HEK293T (cell line): ENCODE measurements around the gene CENATAC.

Experiments used
- ARNT ChIP-seq: fragments of 450-650 bp; IDR thresholded peaks from 2 replicates; pipeline ENCODE4 v1.6.1; 2017; ENCODE audit warnings: mild to moderate bottlenecking
- BHLHE40 ChIP-seq: fragments of 450-650 bp; IDR thresholded peaks from 2 replicates; pipeline ENCODE4 v1.6.1; 2016; ENCODE audit warnings: mild to moderate bottlenecking, moderate library complexity, borderline replicate concordance
- ELF4 ChIP-seq: fragments of 450-650 bp; IDR thresholded peaks from 2 replicates; pipeline ENCODE4 v1.6.1; 2017; ENCODE audit warnings: antibody characterized with exemption
- FOXA1 ChIP-seq: fragments of 450-650 bp; IDR thresholded peaks from 2 replicates; pipeline ENCODE4 v1.6.1; 2016; ENCODE audit warnings: mild to moderate bottlenecking
- FOXK2 ChIP-seq: fragments of 450-650 bp; IDR thresholded peaks from 2 replicates; pipeline ENCODE4 v1.6.1; 2016; ENCODE audit warnings: mild to moderate bottlenecking
- FOXM1 ChIP-seq: fragments of 450-650 bp; IDR thresholded peaks from 2 replicates; pipeline ENCODE4 v1.6.1; 2017; ENCODE audit warnings: mild to moderate bottlenecking, borderline replicate concordance
- NFRKB ChIP-seq: fragments of 450-650 bp; IDR thresholded peaks from 2 replicates; pipeline ENCODE4 v1.6.1; 2016; ENCODE audit warnings: mild to moderate bottlenecking, moderate library complexity
- SP1 ChIP-seq: fragments of 450-650 bp; IDR thresholded peaks from 2 replicates; pipeline ENCODE4 v1.6.1; 2017
- SUZ12 ChIP-seq: fragments of 450-650 bp; IDR thresholded peaks from 2 replicates; pipeline ENCODE4 v1.6.1; 2016; ENCODE audit warnings: mild to moderate bottlenecking

DNA sequence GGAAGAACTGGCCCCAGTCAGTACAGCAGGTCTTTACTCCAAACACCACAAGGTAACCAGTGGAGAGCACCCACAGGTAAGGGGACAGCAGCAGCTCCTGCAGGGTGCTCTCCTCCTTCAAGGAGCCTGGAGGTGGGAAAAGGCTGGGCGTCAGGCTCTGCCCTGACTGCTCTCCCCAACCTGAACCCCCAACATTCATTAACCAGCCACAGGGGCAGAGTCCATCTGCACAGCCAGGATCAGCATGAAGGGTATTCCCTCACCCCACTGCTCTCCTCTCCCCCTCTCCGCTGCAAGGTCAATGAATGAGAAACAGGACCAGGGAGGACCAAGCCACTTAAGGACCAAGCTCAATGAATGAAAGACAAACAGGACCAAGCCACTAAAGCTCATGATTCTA, 29.0 kb downstream of the CENATAC start:
- TF ChIP-seq NFRKB (no peak), SP1 (no peak), FOXA1 (no peak), ELF4 (no peak), SUZ12 (no peak), BHLHE40 (no peak), FOXM1 (no peak), FOXK2 (no peak), ARNT (no peak)
